Measurements from ENCODE around the gene MAD2L1BP.

DNA sequence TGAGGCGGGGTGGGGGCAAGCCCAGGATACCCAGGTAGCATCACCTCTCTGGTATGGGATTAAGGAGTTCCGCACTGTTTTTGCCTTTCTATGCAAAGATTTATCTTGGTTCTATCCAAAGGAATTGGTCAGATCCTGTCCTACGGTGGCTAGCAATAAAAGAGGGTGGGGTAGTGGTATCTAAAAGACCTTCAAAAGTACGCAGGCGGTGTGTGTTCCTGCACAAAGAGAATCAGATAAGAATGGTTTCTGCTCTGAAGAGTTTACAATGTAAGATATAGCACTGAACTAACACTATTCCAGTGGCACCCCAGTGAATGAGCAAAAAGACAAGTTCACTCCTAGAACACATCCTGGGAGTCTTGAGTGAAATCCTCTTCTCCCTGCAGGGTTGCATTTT, 45.7 kb downstream of the MAD2L1BP start:
- TF ChIP-seq POLR2A (IDR thresholded peaks at IDR 0.05; ENCODE audit: low read length) (no peak), GATA1 (IDR thresholded peaks at IDR 0.05; ENCODE audit: low read depth, low read length) (no peak)

Measured in erythroblast (primary cell).